Left renal cortex interstitium (tissue), 4 donors: Measurements from ENCODE around the gene PRELID3B. TPM values are rescaled to one million over a fixed set of nuclear protein-coding genes. Genes with fewer than 3 reads are reported as not detected.

Experiments
- DNase-seq, 4 donors: peaks; one replicate each; pipeline ENCODE4 v3.0.0-alpha.2; 2013; ENCODE audit warnings: low read depth in 4 of 4, low spot score in 2 of 4, missing footprints in 1 of 4
- polyA plus RNA-seq, 4 donors: library from polyadenylated mRNA; unstranded; fragments of 120-200 nt; gene quantifications; one replicate each; pipeline ENCODE4 v1.2.1, GENCODE V29; 2013; ENCODE audit not compliant: insufficient read length in 4 of 4

The PRELID3B gene
- polyA plus RNA-seq, result 10 to 100 TPM; 65.4 to 74.0 (median 70.4) TPM

DNA sequence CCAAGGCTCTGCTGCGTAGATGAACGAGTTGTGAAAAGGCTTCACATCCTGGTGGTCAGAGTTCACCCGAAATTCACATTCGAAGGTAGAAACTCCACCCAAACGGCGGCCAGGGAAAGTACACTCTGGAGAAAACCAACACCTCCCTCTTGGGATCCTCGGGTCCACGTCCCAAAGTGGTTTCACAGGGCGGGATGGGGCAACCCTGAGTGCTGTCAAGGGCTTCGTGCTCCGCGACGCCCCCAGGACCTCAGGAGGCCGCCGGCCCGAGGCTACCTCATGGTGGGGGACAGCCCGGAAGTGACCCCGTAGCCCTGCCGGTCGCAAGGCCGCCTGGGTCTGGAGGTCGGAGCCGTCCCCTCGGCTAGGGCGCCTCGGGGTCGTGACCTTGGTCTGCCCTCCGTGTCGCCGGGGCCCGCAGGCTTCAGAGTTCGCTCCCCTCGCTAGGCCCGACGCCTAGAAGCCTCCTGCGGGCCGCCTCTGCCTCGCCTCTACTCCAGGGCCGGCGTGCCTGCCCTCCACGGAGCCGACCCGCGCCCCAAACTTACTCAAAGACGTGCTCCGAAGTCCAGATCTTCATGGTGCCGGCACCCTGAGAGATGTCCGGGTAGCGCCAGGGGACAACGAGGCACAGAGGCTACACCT is at the start of gene PRELID3B:
Gene PRELID3B (minus strand): TSS at position 636 of the 645 bp plus-strand sequence. CDS start 56 bp downstream, at position 580.
- no peak for DNase-seq

DNA sequence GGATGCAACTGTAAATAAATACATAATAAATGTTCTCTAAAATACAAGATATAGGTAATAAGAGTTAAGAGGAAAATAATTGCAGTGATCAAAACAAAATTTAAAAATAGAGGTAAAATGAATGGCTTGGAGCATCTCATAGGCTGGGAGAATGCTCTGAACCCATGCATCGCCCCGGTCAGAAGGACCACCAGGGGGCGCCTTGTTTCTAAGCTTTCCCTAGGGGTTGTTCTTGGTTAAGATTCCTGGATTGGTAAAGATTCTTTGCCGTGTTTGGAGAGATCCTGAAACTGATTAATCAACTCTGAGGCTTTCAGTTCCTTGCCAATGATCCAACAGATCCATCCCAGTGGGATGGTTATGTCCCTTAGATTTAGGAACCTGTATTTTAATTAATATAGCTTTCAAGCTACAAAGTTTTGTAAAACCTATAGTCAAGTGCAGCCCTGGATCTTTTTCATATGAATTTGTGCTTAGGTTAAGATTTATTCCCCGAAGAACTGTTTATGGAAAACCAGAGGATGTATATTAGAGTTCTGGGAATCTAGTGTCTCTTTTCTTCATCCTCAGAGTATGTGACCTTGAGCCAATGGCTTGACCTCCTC is 45.3 kb upstream of the PRELID3B start:
- peak in 3 of 4 donors; percentile 32 to 53 (median 50) for DNase-seq

DNA sequence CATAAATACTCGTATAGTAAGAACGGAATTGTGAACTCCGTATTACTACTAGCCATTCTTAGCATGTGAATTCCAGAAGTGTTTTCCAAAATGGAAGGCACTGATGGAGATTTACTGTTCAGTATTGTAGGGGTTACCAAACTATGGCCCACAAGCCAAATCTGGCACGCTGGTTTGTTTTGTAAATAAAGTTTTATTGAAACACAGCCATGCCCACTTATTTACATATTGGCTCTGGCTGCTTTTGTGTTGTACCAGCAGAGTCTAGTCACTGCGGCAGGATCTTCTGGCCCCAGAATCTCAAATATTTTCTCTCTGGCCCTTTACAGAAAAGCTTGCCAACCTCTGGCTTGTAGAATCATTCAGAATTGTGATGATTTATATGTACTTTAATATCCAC is 44.3 kb upstream of the PRELID3B start:
- DNase-seq, result no peak

DNA sequence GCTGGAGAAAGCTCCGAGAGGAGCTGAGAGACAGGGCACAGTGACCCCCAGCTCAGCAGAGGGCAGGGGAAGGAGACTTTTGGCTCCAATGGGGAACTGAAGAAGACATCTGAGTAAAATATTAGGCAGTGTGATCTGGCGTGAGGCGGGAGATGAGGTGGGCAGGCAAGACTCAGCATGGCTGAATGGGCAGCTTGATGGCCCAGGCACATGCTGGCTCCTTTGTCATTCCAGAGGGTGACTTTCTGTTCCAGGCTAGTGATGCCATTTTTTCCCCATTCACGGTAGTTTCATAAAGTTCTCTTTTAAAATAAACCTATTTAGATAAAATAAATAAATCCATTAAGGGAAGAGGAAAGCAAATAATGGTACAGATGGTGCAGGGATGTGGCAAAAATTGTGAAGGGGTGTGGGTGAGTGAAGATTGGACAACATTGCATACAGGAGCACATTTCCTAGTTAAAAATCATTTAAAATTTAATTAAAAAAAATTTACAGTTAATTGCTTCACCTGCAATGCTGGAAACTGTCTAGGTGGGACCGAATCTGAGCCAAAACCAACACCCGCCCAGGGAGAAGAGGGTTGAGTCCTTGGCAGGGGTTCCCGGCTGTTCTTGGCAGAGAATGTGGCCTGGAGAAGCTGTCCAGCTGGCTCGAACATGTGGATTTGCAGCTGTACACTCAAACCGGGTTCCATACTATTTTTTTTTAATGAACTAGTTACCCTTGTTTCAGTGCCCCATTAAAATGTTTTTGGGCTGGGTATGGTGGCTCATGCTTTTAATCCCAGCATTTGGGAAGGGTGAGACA is 41.7 kb upstream of the PRELID3B start:
- DNase-seq, result no peak

DNA sequence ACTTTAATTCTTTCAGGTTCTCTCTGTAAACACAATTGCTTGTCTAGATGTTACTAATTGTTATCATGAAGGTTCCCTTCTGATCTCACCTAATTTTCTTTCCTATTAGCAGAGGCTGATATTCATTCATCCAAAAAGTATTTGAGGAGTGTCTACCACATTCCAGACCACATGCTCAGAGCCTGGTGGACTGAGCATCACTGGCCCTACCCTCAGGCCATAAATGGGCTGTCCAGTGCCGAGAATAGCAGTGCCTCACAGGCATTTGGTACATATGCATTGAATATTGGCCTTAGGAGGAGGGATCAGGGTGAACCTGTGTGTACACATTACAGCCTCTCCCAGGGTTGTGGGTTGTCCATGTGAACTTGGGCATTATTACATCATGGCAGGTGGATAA is 40.4 kb upstream of the PRELID3B start:
- DNase-seq, result no peak

DNA sequence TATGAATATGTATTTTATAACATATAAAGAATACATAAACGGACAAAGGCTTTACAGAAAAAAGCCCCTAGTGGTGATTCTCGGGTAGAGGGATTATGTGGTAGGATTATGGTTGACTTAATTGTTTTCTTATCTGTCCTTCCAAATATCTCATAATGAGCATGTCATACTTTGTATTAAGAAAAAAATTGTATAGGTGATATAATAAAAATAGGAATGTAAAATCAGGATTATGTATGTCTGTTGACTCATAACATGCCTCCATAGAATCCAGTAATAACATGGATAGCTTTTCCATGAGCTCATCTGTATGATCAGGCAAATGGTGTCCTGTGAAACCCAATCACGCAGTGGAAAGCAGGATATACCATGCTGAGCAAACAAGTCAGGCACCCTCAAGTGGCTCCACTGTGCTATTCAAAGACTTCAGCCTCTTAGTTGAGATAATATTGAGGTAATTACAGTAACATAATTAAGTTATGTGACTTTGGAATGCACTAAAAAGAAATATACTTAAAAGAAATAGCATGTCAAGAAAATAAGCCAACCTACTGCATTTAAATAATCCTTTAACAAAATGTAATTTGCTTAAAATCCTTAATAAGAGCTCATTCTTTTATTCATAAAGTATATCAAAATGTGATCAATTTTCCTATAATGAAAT is 39.6 kb upstream of the PRELID3B start:
- no peak for DNase-seq

DNA sequence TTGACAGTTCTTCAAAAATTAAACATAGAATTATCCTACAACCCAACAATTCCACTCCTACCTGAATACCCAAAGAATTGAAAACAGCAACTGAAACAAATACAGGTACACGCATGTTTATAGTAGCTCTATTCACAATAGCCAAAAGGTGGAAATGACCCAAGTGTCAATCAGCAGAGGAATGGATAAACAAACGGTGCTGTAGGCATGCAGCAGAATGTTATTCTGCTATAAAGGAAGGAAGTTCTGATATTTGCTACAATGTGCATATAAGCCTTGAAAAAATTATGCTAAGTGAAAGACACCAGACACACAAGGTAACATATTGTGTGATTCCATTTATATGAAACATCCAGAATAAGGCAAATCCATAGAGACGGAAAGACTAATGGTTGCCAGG is 38.5 kb upstream of the PRELID3B start:
- DNase-seq, result no peak

DNA sequence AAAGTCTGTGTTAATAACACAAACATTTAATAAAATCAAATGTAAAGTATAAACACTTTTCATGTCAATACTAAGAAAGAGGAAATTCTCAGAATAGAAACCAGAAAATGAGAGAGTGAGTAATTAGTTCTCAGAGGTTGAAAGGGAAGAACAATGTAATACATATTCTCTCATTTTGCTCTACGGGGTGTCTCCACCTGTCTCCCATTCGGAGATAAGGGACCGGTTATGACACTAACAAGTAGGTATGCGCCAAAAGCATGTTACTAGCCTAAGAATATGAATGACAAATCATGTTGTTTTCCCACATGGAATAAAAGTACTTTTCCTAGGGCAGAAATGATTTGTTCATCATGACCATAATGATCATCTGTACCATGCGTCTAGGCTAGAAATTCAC is 35.6 kb upstream of the PRELID3B start:
- DNase-seq, result no peak

DNA sequence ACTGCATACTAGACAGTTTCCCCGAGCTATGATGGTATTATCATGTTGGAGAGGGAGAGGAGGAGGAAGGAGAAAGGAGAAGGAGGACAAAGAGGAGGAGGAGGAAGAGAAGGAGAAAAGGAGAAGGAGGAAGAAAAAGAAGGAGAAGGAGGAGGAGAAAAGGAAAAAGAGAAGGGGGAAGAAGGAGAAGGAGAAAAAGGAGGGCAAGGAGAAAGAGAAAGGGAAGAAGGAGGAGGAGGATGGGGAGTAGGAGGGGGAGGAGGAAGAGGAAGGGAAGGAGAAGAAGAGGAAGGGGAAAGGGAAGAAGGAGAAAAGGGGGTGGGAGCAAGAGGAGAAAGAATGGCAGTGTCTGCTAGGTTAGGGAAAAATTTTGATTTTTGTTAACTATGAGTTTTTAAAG is 35.1 kb upstream of the PRELID3B start:
- DNase-seq, result no peak

DNA sequence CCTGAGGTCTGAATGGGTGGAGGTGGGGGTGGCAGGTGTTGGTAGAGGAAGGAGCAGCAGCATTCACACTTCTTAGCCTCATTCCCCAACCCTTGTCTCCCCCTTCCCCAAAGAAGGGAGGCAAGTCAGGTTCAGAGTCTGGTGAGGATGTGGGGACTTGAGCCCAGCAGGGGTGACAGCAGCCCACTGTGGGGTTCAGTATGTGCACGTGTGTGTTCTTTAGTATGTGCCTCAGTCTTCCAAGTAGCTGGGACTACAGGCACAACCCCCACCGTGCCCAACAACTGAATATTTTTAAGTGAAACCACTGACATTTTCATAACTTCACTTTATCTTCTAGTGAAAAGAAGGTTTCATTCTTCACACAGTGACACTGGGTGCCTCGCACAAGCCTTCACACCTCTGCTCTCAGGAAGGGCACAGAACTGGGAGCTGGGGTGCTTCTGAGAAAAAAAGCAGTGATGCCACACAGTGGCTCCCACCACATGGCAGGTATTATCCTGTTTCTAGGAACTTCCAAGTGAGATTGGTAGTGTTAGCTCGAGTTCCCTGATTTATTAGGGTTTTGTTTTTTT is 33.4 kb upstream of the PRELID3B start:
- DNase-seq, result no peak

DNA sequence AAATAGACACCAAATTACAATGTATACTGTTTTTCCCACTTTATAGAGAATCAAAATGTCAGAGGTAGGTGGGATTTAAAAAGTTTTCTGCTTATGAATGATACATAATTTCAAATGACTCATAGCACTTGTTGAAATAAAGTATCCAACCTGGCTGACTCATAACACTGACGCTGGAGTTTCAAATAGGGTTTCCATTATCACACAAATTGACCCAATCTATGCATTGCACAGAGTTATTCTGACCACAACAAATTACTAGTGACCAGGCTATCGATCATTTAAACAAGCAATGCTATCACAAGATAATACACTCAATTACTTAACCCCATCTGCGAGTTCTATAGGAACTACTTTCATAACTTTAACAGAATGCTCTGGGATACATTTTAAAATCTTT is 31.9 kb upstream of the PRELID3B start:
- DNase-seq, result no peak

DNA sequence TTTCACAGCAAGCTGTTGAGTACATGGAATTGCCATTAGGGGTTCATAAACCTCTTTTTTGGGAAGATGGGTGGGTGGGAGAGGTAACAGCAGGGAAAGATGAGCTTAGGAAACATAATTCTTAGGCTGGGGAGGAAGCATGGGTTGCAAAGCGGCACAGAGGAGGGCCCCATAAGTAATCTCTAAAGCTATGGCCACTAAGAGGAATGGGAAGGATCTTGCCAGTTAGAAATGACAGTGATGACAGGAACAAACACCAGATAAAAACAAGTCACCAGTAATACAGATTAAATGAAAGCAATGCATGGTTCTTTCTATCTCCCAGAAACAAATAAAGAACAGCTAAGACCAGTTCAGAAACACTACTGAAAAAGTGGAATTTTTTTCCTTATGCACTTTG is 31.0 kb upstream of the PRELID3B start:
- no peak for DNase-seq

DNA sequence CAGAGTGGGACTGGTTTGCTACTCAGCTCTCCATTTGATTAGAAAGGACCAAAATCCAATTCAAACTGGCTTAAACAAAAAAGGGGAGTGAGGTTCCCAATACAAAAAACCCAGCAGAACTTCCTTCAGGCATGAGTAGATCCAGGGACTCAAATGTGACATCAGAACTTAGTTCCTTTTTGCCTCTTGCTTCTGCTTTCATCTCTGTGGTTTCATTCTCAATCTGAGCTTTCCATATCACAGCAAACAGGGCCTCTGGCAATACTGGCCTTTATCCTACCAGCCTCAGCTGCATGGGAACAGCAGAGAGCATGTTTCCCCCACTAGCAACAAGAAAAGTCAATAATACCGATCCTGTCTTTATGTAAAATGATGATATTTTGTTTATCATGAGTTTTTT is 28.6 kb upstream of the PRELID3B start:
- DNase-seq, result no peak

DNA sequence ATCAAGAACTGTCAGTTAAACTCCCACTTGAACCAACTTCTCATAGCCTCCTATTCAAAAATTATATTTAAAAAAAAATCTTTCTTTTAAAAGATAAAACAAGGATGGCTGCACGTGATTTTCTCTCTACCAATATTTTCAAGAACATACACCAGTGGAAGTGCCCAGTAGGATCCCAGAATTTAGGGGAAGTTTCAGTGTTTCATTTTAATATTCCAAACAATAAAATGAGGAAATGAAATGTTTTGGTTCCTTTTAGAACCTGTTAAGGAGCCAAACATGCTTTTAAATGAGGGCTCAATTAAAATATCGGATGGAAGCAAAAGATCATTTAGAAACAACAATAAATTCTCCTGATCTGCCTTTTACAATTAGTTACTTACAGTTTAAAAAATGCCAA is 26.4 kb upstream of the PRELID3B start:
- no peak for DNase-seq

DNA sequence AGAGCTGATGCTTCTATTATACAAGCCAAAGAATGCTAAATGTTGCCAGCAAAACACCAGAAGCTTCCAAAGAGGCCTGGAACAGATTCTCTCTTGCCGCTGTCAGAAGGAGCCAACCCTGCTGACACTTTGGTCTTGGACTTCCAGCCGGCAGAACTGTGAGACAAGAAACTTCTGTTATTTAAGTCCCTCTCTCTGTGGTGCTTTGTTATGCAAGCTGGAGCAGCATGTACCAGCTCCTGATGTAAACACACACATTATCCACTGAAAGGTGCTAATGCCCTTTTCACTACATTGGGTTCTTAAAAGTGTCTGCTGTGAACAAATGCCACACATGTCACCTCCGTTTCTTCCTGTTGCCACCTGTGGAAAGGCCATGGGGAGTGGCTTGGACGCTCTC is 25.9 kb upstream of the PRELID3B start:
- DNase-seq, result no peak

DNA sequence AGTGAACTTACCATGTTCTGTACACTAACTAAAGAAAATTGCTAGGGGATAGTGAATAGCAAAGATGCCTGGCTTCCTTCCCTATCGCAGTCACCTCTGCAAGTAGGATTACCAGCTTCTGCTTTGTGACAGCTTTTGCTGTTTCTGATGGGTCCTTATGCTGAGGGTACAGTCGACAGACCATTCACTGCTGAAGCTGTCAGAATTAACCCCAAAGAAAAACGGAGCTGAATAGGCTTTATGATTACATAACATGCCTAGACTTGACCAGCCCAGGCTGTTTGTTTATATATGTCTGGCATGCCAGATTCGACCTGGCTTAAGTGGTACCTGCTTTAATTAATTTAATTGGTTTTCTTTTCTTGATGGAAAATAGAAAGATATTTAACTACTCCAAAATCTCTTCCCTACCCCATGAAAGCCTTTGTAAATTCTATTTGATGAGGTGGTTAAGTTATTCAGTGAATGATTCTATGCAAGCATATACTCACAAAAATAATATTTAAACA is 21.7 kb upstream of the PRELID3B start:
- no peak for DNase-seq

DNA sequence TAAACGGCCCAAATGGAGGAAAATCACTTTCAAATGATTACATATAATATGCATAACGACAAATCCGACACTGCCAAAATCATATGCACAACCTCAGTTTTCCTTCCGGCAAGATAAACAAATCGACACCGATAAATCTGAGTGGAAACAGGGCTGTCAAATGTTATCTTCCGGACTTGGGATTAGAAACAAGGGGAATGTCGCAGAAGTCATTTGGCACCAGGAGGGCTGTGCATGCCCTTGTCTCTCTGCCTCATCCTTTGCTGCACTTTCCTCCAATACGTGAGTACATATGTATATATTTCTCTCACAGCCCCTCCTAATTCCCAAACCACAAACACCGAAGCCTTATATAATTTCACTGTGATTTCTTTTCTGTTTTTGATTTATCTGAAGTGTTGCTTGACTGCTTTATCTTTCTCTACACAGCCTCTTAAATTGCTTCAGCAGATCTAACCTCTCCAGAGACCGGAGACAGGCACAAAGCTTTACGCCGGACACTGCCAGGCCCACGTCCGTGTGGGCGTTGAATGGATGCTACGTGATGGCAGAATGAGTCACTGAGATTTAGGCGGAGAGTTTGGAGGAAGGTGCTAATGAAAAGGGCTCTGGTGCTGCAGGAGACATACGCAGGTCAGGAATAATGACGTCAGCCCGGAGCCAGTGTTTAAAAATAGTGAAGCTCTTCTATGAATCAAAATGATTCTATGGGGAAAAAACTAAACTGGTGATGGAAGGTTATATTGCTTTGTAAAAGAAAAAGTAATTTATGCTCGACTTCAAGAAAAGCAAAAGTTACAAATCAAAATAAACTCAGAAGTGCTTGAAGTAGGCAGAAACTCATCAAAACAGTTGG is 21.0 kb upstream of the PRELID3B start:
- no peak for DNase-seq

DNA sequence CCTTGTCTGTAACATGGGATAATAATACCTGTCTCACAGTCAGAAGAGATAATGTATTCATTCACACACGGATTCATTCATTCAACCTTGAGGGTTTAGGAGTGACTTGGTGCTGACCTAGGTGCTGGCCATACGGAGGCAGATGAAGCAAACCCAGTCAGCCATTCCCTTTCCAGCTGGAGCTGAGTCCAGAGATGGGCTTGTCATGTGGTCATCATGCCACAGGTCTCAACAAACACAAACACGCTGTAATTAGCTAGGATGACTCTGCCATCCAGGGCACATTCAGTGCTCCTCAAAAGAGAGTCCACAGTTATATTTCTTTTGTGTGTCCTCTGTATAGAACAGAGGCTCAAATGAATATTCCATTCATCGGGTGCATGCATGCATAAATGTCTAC is 19.5 kb upstream of the PRELID3B start:
- no peak for DNase-seq

DNA sequence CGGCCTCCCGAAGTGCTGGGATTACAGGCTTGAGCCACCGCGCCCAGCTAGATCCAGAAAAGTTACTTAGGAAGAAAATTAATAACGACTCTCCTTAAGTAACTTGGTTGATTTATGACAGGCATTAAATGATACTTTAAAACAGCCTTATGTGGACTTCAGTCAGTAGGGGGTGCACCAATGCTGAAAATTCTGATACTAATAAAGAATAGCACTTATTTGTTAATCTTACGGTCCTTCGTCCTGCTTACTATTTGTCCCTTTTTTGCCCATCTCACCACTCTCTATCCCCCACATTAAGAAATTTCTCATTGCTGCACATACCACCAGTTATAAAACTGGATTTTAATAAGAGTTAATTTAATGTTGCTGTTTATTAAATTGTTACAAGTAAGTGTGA is 12.7 kb upstream of the PRELID3B start:
- no peak for DNase-seq

DNA sequence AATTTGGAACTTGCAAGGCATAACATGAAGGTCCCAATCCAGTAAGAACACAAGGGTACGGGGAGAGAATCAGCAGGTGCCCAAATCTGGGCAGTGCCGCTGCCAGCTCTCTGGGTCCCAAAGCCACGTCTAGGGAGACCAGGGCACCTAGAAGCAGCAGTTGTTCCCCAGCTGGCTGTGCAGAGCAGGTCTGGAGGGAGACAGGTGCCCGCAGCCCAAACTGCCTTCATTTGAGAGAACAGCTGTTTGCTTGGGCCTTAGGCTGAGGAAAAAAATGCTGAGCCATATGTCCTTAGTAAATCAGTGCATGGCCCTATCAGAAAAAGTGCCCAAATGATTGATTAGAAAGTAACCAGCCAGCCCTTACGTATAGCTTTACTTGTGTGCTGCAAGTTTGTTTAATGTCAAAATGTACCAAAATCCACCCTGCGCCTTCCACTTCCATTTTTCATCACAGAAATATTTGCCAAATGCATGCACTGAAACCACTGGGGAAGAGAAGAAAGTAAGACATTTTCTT is 9.1 kb upstream of the PRELID3B start:
- no peak for DNase-seq
